ENCODE measurements around the gene RNGTT.

DNA sequence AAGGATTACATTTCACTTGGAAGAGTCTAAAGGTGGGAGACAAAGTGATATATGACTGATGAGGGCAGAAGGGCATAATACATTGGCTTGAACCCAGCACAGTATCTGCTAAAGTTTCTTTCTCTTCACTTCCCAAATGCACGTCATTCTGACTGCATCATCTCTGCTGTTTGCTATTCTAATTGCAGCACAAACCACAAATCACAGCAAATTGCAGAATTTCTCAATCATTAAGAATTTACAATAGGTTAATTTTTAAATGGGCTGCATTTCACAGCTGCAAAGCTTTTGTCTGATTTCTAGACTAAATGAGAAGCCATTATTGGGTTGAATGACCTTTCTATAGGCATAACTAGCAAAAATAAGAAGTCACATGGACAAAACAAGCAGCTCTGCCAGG, 337.0 kb downstream of the RNGTT start:
- TF ChIP-seq POLR2A (IDR thresholded peaks at IDR 0.05), result no peak
- TF ChIP-seq, protein P1, sequence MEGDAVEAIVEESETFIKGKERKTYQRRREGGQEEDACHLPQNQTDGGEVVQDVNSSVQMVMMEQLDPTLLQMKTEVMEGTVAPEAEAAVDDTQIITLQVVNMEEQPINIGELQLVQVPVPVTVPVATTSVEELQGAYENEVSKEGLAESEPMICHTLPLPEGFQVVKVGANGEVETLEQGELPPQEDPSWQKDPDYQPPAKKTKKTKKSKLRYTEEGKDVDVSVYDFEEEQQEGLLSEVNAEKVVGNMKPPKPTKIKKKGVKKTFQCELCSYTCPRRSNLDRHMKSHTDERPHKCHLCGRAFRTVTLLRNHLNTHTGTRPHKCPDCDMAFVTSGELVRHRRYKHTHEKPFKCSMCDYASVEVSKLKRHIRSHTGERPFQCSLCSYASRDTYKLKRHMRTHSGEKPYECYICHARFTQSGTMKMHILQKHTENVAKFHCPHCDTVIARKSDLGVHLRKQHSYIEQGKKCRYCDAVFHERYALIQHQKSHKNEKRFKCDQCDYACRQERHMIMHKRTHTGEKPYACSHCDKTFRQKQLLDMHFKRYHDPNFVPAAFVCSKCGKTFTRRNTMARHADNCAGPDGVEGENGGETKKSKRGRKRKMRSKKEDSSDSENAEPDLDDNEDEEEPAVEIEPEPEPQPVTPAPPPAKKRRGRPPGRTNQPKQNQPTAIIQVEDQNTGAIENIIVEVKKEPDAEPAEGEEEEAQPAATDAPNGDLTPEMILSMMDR (IDR thresholded peaks at IDR 0.05), result no peak
